Activated CD8-positive, alpha-beta memory T cell treated with anti-CD3 and anti-CD28 coated beads for 36 hours (primary cell): ENCODE data around the gene FLYWCH2. TPM values are rescaled to one million over a fixed set of nuclear protein-coding genes. Genes with fewer than 3 reads are reported as not detected.
"Not testable (repeated sequence)": the region's sequence is repeated elsewhere in the genome, so short reads cannot be mapped to it uniquely, and the experiment has no call there.

Source experiments
- CTCF ChIA-PET: fragments of 350-600 bp; sonication (Branson Sonifier 250); formaldehyde crosslinking; loops from one replicate; lab custom pipeline; 2021; ENCODE audit warnings: antibody characterized with exemption; lab: Charles Lee
- POLR2A ChIA-PET: fragments of 350-600 bp; sonication (Branson Sonifier 250); formaldehyde crosslinking; loops from one replicate; lab custom pipeline; 2021; ENCODE audit warnings: antibody characterized with exemption; lab: Charles Lee
- total RNA-seq, 2 experiments: library from RNA; stranded (reverse); gene quantifications; one replicate each; pipeline ENCODE4 v1.2.3, GENCODE V29; 2021

FLYWCH2 gene
- total RNA-seq, 2 experiments from 2014 or later = 24.4 to 27.1 TPM

- ChIA-PET POLR2A (no interaction called here), CTCF (interaction anchor here (0.6 to 1.4 kb wide), 2 partner anchors 48 to 56 kb away, joined by 3 read pairs; no protein-coding TSS in a partner anchor)
Measured at GRCh38 chr16:2924901-2925755, 42.1 kb downstream of the FLYWCH2 start.

GRCh38 chr16:2925951-2926649 lies 43.1 kb downstream of the FLYWCH2 start:
- CTCF ChIA-PET = interaction anchor here (0.6 to 1.7 kb wide), 17 partner anchors 10 to 437 kb away, joined by 3 to 19 read pairs (median 6); partner anchors contain the start of genes FLYWCH1 and FLYWCH2
- POLR2A ChIA-PET = interaction anchor here (0.8 kb wide), 1 partner anchor 15 kb away, joined by 3 read pairs; no protein-coding TSS in a partner anchor

DNA sequence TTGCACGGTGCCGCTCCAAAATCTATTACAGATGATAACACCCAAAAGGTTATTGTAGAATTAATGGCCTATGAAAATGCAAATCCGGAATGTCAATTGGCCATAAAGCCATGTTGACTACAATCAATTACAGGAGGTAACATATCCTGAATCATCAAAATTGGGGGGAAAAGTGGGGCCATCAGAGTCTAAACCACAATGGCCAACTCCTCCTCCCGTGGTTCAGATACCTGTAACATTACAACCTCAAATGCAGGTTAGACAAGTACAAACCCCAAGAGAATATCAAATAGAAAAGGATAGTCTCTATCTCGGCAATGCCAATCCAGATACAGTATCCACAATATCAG lies 43.6 kb downstream of the FLYWCH2 start:
- ChIA-PET POLR2A (interaction anchor here (0.8 to 1.0 kb wide), 2 partner anchors 15 to 52 kb away, joined by 3 to 5 read pairs; no protein-coding TSS in a partner anchor), CTCF (interaction anchor here (0.6 to 1.7 kb wide), 19 partner anchors 10 to 337 kb away, joined by 3 to 19 read pairs (median 4); partner anchors contain the start of genes FLYWCH1 and FLYWCH2)

GRCh38 chr16:2927010-2927646 lies 44.1 kb downstream of the FLYWCH2 start:
- CTCF ChIA-PET = interaction anchor here (0.5 to 1.7 kb wide), 28 partner anchors 9 to 338 kb away, joined by 3 to 19 read pairs (median 4); partner anchors contain the start of genes FLYWCH1, FLYWCH2, KREMEN2 and PAQR4
- POLR2A ChIA-PET = interaction anchor here (0.8 to 1.0 kb wide), 2 partner anchors 16 to 52 kb away, joined by 3 to 5 read pairs; no protein-coding TSS in a partner anchor

DNA sequence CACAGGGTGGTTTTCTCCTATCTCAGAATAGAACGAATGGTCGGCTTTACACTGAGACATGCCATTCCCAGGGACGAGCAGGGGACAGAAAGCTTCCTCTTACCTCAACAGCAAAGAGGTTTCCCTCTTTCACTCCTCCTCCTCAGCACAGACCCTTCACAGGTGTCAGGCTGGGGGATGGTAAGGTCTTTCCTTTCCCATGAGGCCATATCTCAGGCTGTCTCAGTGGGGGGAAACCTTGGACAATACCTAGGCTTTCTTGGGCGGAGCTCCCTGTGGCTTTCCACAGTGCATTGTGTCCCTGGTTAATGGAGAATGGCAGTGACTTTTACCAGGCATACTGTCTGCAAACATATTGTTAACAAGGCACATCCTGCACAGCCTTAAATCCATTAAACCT lies 45.1 kb downstream of the FLYWCH2 start:
- POLR2A ChIA-PET = not testable (repeated sequence)
- CTCF ChIA-PET = interaction anchor here (1.9 kb wide), 1 partner anchor 60 kb away, joined by 5 read pairs; no protein-coding TSS in a partner anchor

DNA sequence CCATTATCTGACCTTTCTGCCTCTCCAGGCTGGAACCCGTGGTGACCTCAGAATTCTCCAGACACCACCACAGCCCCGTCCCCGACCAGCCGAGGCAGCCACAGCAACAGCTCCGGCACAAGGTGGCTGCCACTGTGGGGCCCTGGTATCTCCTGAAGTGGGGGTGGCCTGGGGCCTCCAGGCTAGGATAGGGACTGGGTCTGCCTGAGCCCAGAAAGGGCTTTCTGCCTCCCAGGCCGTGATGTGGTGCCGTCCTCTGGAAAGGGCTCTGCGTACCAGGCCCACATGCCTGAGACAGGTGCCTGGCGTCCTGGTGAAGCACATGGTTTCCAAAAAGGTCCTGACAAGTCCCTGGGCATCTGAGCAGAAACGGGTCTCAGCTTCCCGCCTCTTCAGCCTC lies 45.8 kb downstream of the FLYWCH2 start:
- ChIA-PET POLR2A (no interaction called here), CTCF (interaction anchor here (1.9 kb wide), 1 partner anchor 60 kb away, joined by 5 read pairs; no protein-coding TSS in a partner anchor)

GRCh38 chr16:2929693-2930092 lies 46.7 kb downstream of the FLYWCH2 start:
- ChIA-PET CTCF (interaction anchor here (1.9 kb wide), 1 partner anchor 61 kb away, joined by 5 read pairs; no protein-coding TSS in a partner anchor), POLR2A (no interaction called here)

GRCh38 chr16:2930236-2930635 lies 47.2 kb downstream of the FLYWCH2 start:
- POLR2A ChIA-PET = no interaction called here
- CTCF ChIA-PET = interaction anchor here (1.9 kb wide), 1 partner anchor 62 kb away, joined by 5 read pairs; no protein-coding TSS in a partner anchor

DNA sequence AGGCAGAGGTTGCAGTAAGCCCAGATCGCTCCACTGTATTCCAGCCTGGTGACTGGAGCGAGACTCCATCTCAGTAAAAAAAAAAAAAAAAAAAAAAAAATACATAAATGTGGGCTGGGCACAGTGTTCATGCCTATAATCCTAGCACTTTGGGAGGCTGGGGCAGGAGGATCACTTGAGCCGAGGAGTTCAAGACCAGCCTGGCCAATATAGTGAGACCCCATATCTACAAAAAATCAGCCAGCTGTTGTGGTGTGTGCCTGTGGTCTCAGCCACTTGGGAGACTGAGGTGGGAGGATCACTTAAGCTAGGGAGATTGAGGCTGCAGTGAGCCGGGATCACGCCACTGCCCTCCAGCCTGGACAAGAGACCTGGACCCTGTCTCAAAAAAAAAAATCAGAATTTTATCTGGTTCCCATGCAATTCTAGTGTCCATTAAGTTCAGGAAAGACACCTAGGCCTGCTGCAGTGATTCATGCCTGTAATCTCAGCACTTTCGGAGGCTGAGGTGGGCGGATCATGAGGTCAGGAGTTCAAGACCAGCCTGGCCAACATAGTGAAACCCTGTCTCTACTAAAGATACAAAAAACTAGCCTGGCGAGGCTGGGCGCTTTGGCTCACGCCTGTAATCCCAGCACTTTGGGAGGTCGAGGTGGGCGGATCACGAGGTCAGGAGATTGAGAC lies 48.4 kb downstream of the FLYWCH2 start:
- CTCF ChIA-PET = interaction anchor here (0.7 to 0.9 kb wide), 7 partner anchors 30 to 250 kb away, joined by 3 to 4 read pairs (median 3); no protein-coding TSS in a partner anchor
- POLR2A ChIA-PET = not testable (repeated sequence)

- ChIA-PET CTCF (no interaction called here), POLR2A (no interaction called here)
Measured at GRCh38 chr16:2933136-2933535, 50.1 kb downstream of the FLYWCH2 start.

DNA sequence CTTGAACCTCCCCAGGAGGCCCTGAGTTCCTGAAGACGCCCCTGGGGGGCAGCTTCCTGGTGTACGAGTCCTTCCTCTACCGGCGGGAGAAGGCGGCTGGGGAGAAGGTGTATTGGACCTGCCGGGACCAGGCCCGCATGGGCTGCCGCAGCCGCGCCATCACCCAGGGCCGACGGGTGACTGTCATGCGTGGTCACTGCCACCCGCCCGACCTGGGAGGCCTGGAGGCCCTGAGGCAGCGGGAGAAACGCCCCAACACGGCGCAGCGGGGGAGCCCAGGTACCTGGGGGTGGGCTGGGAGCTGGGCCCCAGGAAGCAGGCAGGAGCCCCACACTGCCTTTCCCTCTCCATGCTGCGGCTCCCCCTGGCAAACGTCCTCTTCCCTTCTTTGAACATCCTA lies 50.7 kb downstream of the FLYWCH2 start:
- CTCF ChIA-PET = no interaction called here
- POLR2A ChIA-PET = no interaction called here

DNA sequence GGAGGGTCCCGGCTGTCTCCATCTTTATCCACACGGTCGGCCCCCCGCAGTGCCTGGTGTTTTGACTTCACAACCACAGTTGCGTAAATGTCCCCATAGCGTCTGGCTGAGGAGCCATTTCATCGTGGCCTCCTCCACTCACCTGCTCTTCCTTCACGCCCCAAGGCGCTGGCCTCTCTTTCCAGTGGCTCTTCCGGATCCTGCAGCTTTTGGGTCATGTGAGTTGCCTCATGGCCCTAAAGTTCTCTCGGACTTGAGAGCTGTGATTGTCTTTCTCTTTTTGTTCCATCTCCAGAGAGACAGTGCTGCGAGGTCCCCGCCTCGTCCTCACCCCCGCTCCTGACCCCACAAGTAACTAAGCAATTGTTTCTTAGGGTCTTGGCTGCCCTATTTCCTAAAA lies 51.4 kb downstream of the FLYWCH2 start:
- ChIA-PET POLR2A (no interaction called here), CTCF (interaction anchor here (1.1 kb wide), 1 partner anchor 190 kb away, joined by 3 read pairs; no protein-coding TSS in a partner anchor)

- ChIA-PET CTCF (no interaction called here), POLR2A (no interaction called here)
Measured at GRCh38 chr16:2936436-2937011, 53.5 kb downstream of the FLYWCH2 start.

DNA sequence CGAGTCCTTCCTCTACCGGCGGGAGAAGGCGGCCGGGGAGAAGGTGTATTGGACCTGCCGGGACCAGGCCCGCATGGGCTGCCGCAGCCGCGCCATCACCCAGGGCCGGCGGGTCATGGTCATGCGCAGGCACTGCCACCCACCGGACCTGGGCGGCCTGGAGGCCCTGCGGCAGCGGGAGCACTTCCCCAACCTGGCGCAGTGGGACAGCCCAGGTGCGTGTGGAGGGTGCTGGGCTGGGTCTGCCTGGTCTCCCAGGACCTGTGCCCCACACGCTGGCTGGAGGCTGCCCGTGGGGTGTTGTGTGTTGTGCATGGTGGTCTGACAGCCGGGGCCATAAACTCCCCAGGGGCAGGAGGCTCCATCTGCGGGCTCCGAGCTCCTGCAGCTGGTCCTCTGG lies 54.2 kb downstream of the FLYWCH2 start:
- POLR2A ChIA-PET = no interaction called here
- CTCF ChIA-PET = no interaction called here

- POLR2A ChIA-PET = no interaction called here
- CTCF ChIA-PET = no interaction called here
Measured at GRCh38 chr16:2938206-2938605, 55.2 kb downstream of the FLYWCH2 start.

- POLR2A ChIA-PET = interaction anchor here (0.6 kb wide), 1 partner anchor 41 kb away, joined by 7 read pairs; no protein-coding TSS in a partner anchor
Measured at GRCh38 chr16:2939968-2940367, 57.0 kb downstream of the FLYWCH2 start.

GRCh38 chr16:2942045-2942444 lies 59.0 kb downstream of the FLYWCH2 start:
- POLR2A ChIA-PET = no interaction called here
- CTCF ChIA-PET = interaction anchor here (0.5 to 1.4 kb wide), 3 partner anchors 11 to 103 kb away, joined by 3 to 4 read pairs (median 3); no protein-coding TSS in a partner anchor

More at GRCh38 chr16:2939968-2940367, 57.0 kb downstream of the FLYWCH2 start:
- CTCF ChIA-PET = interaction anchor here (0.8 to 1.4 kb wide), 3 partner anchors 13 to 79 kb away, joined by 3 to 10 read pairs (median 3); no protein-coding TSS in a partner anchor

- POLR2A ChIA-PET = not testable (repeated sequence)
- CTCF ChIA-PET = interaction anchor here (1.4 kb wide), 1 partner anchor 24 kb away, joined by 3 read pairs; no protein-coding TSS in a partner anchor
Measured at GRCh38 chr16:2943716-2944115, 60.7 kb downstream of the FLYWCH2 start.
